Measurements from ENCODE around the gene LYPD6B.

The LYPD6B gene

GRCh38 chr2:149012545-149012944 lies 26.0 kb upstream of the LYPD6B start:
- DNase-seq: no peak

GRCh38 chr2:149015501-149015900 lies 23.0 kb upstream of the LYPD6B start:
- DNase-seq: no peak

GRCh38 chr2:149015926-149016563 lies 22.5 kb upstream of the LYPD6B start:
- DNase-seq: no peak

- peak; percentile 48 for DNase-seq
Measured at GRCh38 chr2:149017116-149017985, 21.1 kb upstream of the LYPD6B start.

GRCh38 chr2:149018981-149019380 lies 19.5 kb upstream of the LYPD6B start:
- no peak for DNase-seq

GRCh38 chr2:149019768-149020167 lies 18.7 kb upstream of the LYPD6B start:
- DNase-seq: no peak

GRCh38 chr2:149020432-149020851 lies 18.1 kb upstream of the LYPD6B start:
- DNase-seq: no peak

GRCh38 chr2:149021271-149021719 lies 17.2 kb upstream of the LYPD6B start:
- no peak for DNase-seq

GRCh38 chr2:149021761-149022160 lies 16.7 kb upstream of the LYPD6B start:
- DNase-seq: no peak

GRCh38 chr2:149023091-149023490 lies 15.4 kb upstream of the LYPD6B start:
- DNase-seq: no peak

- no peak for DNase-seq
Measured at GRCh38 chr2:149027590-149028250, 10.8 kb upstream of the LYPD6B start.

- DNase-seq: no peak
Measured at GRCh38 chr2:149028377-149028776, 10.1 kb upstream of the LYPD6B start.

GRCh38 chr2:149028891-149029290 lies 9.6 kb upstream of the LYPD6B start:
- DNase-seq: no peak

- no peak for DNase-seq
Measured at GRCh38 chr2:149029307-149029965, 9.1 kb upstream of the LYPD6B start.

GRCh38 chr2:149031396-149031795 lies 7.1 kb upstream of the LYPD6B start:
- no peak for DNase-seq

- no peak for DNase-seq
Measured at GRCh38 chr2:149033716-149034115, 4.8 kb upstream of the LYPD6B start.

GRCh38 chr2:149034406-149034805 lies 4.1 kb upstream of the LYPD6B start:
- DNase-seq: no peak

- DNase-seq: no peak
Measured at GRCh38 chr2:149036507-149037293, 1.8 kb upstream of the LYPD6B start.

- DNase-seq: no peak
Measured at GRCh38 chr2:149037851-149038250, 648 bp upstream of the LYPD6B start.

GRCh38 chr2:149039213-149039724 lies 770 bp downstream of the LYPD6B start:
- DNase-seq: no peak

- no peak for DNase-seq
Measured at GRCh38 chr2:149040451-149040850, 2.0 kb downstream of the LYPD6B start.

GRCh38 chr2:149041482-149041881 lies 3.0 kb downstream of the LYPD6B start:
- DNase-seq: no peak

Measured in activated CD4-positive, alpha-beta T cell treated with anti-CD3 and anti-CD28 coated beads for 1 hour (primary cell).